ENCODE data around the gene AGPAT3.

- TF ChIP-seq POLR2A (IDR thresholded peaks at IDR 0.05) (no peak), CTCF (IDR thresholded peaks at IDR 0.05) (no peak)
Observed at GRCh38 chr21:43983390-43983789, 118.4 kb downstream of the AGPAT3 start.

Measured in testis (tissue), 2 donors.